Measurements from ENCODE around the gene DNAH12. TPM values are rescaled to one million over a fixed set of nuclear protein-coding genes. Genes with fewer than 3 reads are reported as not detected.
"Not testable (repeated sequence)": the region's sequence is repeated elsewhere in the genome, so short reads cannot be mapped to it uniquely, and the experiment has no call there.

DNAH12 gene
- polyA plus RNA-seq, 1 donor, result 0.51 TPM

DNA sequence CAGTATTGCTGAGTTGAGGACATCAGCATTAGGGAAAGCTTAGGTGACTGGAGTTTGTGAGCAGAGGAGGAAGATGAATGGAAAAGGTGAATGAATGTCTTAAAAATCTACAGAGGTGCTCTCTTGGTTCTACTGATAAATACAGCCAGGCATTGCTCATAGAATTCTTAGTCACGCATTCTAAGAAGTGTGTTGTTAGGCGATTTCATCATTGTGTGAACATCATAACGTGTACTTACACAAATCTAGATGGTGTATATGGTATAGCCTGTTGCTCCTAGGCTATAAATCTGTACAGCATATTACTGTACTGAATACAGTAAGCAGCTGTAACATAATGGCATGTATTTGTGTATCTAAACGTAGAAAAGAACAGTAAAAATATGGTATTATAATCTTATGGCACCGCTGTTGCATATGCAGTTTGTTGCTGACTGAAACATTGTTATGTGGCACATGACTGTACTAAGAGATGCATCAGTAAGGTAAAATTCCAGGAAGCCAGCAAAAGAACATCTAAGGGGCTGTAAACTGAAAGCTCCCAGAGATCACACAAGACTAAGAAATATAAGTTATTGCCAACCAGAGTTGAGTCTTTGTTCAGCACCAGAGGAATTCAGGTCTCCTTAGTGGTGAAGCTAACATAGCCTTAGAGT, 208.7 kb downstream of the DNAH12 start:
- peaks cover 8% of the 10 kb centered on the region for H3K9me3 ChIP-seq (ENCODE audit: control insufficient read depth, low read depth, low read length)
- DNase-seq, result peak in 1 of 2 donors; percentile 2
- H3K27me3 ChIP-seq (ENCODE audit: control insufficient read depth, insufficient read depth, low read length), result no peaks in the 10 kb centered on the region
- no peak overlapping the region for H3K27ac ChIP-seq (ENCODE audit: low read length)
- no peak overlapping the region for H3K4me3 ChIP-seq (ENCODE audit: low read length)
- H3K36me3 ChIP-seq (ENCODE audit: control insufficient read depth, insufficient read depth, low read length), result no peaks in the 10 kb centered on the region
- peaks cover 17% of the 10 kb centered on the region for H3K4me1 ChIP-seq (ENCODE audit: control insufficient read depth, insufficient read depth, low read length)
- WGBS (ENCODE audit: insufficient coverage, low lambda C conversion rate), result 69% methylated on average over 2 of the region's 5 CpGs

DNA sequence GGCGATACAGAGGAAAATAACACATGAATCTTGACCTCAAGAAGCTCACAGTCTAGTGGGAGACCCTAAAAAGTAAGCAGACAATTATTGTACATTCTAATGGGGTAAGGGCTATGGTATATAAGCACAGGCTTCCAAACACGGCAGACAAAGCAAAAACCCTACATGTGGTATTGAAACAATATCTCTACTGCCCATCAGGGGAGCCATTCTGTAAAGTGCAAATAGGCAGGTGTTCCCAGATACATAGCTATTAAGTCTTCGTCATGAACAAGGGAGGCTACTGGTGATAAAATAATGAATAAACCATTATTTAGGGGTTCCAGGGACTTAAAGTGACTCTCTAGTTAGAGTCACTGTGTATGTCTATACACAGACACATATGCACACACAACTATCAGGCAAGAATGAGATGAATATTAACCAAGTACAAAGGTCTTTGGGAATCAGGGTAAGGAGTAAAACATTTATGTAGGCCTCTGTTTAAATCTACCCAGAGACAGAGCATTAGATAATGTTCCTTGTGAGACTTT, 213.0 kb downstream of the DNAH12 start:
- Histone ChIP-seq H3K27me3 (ENCODE audit: control insufficient read depth, insufficient read depth, low read length) (no peaks in the 10 kb centered on the region), H3K27ac (ENCODE audit: low read length) (peak overlapping the region; percentile 72), H3K9me3 (ENCODE audit: control insufficient read depth, low read depth, low read length) (no peaks in the 10 kb centered on the region), H3K4me1 (ENCODE audit: control insufficient read depth, insufficient read depth, low read length) (peaks cover 17% of the 10 kb centered on the region), H3K36me3 (ENCODE audit: control insufficient read depth, insufficient read depth, low read length) (no peaks in the 10 kb centered on the region), H3K4me3 (ENCODE audit: low read length) (no peak overlapping the region)
- 80% methylated on average over 1 of the region's 3 CpGs for WGBS (ENCODE audit: insufficient coverage, low lambda C conversion rate)
- DNase-seq, result peak; percentile 25 to 78

DNA sequence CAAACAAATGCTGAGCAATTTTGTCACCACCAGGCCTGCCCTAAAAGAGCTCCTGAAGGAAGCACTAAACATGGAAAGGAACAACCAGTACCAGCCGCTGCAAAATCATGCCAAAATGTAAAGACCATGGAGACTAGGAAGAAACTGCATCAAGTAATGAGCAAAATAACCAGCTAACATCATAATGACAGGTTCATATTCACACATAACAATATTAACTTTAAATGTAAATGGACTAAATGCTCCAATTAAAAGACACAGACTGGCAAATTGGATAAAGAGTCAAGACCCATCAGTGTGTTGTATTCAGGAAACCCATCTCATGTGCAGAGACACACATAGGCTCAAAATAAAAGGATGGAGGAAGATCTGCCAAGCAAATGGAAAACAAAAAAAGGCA, 217.6 kb downstream of the DNAH12 start:
- DNase-seq; H3K9me3 ChIP-seq (ENCODE audit: control insufficient read depth, low read depth, low read length); H3K4me3 ChIP-seq (ENCODE audit: low read length); H3K36me3 ChIP-seq (ENCODE audit: control insufficient read depth, insufficient read depth, low read length); H3K27ac ChIP-seq (ENCODE audit: low read length); H3K4me1 ChIP-seq (ENCODE audit: control insufficient read depth, insufficient read depth, low read length); H3K27me3 ChIP-seq (ENCODE audit: control insufficient read depth, insufficient read depth, low read length): not testable (repeated sequence)
- no CpG with 5 or more reads among the region's 1 CpG for WGBS (ENCODE audit: insufficient coverage, low lambda C conversion rate)

DNA sequence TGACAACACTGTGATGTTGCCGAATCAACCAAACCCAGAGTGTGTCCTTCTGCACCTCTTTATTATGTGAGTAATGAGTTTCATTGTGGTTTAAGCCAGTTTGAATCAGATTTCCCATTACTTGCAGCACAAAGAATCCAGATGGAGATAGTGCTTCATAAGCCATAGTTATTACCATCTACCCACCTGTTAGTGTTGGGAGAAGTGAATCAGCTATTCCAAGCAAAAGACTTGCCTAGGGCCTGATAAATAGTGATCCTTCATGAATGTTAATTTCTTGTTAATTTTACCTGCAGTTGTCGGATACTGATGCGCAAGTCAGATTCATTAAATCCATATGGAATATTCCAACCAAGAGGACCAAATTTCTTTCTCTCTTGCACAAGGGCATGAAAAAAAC, 229.9 kb downstream of the DNAH12 start:
- 90% methylated on average over 2 of the region's 3 CpGs for WGBS (ENCODE audit: insufficient coverage, low lambda C conversion rate)
- Histone ChIP-seq H3K4me1 (ENCODE audit: control insufficient read depth, insufficient read depth, low read length) (no peaks in the 10 kb centered on the region), H3K27me3 (ENCODE audit: control insufficient read depth, insufficient read depth, low read length) (no peaks in the 10 kb centered on the region), H3K27ac (ENCODE audit: low read length) (no peak overlapping the region), H3K4me3 (ENCODE audit: low read length) (no peak overlapping the region), H3K9me3 (ENCODE audit: control insufficient read depth, low read depth, low read length) (no peaks in the 10 kb centered on the region), H3K36me3 (ENCODE audit: control insufficient read depth, insufficient read depth, low read length) (no peaks in the 10 kb centered on the region)
- DNase-seq, result no peak

DNA sequence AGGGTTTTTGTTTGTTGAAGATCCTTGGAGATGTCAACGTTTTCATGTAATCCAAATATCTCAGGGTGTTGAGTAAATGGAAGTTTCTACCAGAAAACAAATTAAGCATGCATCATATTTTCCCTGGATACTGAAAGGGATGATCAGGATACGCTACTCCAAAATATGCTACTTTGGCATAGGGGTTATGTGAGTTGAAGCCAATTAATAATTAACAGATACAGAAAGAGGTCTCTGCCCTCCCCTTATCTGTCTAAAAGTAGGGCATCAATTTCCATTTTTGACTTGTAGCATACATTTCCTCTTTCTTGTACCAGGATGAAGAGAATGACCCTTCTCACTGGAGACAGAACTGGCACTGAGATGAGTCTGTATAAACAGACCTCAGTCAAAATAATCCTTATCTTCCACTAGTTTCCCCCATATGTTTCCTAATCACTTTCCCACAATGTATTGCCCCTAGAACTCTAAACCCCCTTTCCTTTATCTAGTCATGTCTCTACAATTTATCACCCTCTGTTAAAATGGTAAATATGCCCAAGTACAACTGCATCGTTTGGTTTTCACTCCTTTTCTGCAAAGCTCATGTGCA, 234.3 kb downstream of the DNAH12 start:
- WGBS (ENCODE audit: insufficient coverage, low lambda C conversion rate), result no CpG with 5 or more reads among the region's 3 CpGs
- DNase-seq, result no peak
- Histone ChIP-seq H3K4me1 (ENCODE audit: control insufficient read depth, insufficient read depth, low read length) (no peaks in the 10 kb centered on the region), H3K27me3 (ENCODE audit: control insufficient read depth, insufficient read depth, low read length) (no peaks in the 10 kb centered on the region), H3K27ac (ENCODE audit: low read length) (no peak overlapping the region), H3K9me3 (ENCODE audit: control insufficient read depth, low read depth, low read length) (no peaks in the 10 kb centered on the region), H3K36me3 (ENCODE audit: control insufficient read depth, insufficient read depth, low read length) (no peaks in the 10 kb centered on the region), H3K4me3 (ENCODE audit: low read length) (no peak overlapping the region)

DNA sequence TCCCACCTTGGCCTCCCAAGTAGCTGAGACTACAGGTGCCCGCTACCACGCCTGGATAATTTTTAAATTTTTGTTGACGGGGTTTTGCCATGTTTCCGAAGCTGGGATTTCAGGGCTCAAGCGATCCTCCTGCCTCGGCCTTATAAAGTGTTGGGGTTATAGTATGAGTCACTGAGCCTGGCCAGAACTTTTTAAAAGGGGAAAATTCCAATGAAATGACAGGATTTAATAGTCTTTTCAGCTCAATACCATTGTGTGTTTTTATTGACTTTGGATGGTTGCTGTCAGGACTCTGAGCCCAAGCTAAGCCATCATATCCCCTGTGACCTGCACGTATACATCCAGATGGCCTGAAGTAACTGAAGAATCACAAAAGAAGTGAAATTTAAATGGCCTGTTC, 240.6 kb downstream of the DNAH12 start:
- no CpG with 5 or more reads among the region's 7 CpGs for WGBS (ENCODE audit: insufficient coverage, low lambda C conversion rate)
- not testable (repeated sequence) for DNase-seq; H3K4me1 ChIP-seq (ENCODE audit: control insufficient read depth, insufficient read depth, low read length); H3K9me3 ChIP-seq (ENCODE audit: control insufficient read depth, low read depth, low read length); H3K27me3 ChIP-seq (ENCODE audit: control insufficient read depth, insufficient read depth, low read length); H3K27ac ChIP-seq (ENCODE audit: low read length); H3K36me3 ChIP-seq (ENCODE audit: control insufficient read depth, insufficient read depth, low read length); H3K4me3 ChIP-seq (ENCODE audit: low read length)

DNA sequence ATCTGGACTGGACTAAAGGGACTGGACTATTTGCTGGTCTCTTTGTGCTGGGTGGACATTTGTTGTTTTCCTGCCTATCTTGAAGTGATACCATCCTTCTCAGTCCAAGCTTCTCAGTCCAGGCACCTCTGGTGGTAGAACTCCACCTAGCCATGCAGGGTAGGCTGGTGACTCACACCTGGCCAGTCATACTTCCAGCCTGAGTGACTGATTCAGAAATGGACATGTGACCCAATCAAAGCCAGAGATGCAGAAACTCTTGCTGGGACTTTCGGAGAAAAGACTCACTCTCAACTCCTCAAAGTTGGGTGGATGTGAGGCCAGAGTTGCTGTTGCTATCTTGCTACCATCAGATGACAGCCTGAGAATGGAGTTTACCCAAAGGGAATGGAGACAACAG, 246.1 kb downstream of the DNAH12 start:
- H3K9me3 ChIP-seq (ENCODE audit: control insufficient read depth, low read depth, low read length), result no peaks in the 10 kb centered on the region
- WGBS (ENCODE audit: insufficient coverage, low lambda C conversion rate), result no CpG with 5 or more reads among the region's 1 CpG
- no peak for DNase-seq
- no peaks in the 10 kb centered on the region for H3K36me3 ChIP-seq (ENCODE audit: control insufficient read depth, insufficient read depth, low read length)
- no peaks in the 10 kb centered on the region for H3K27me3 ChIP-seq (ENCODE audit: control insufficient read depth, insufficient read depth, low read length)
- H3K4me3 ChIP-seq (ENCODE audit: low read length), result no peak overlapping the region
- no peak overlapping the region for H3K27ac ChIP-seq (ENCODE audit: low read length)
- no peaks in the 10 kb centered on the region for H3K4me1 ChIP-seq (ENCODE audit: control insufficient read depth, insufficient read depth, low read length)

DNA sequence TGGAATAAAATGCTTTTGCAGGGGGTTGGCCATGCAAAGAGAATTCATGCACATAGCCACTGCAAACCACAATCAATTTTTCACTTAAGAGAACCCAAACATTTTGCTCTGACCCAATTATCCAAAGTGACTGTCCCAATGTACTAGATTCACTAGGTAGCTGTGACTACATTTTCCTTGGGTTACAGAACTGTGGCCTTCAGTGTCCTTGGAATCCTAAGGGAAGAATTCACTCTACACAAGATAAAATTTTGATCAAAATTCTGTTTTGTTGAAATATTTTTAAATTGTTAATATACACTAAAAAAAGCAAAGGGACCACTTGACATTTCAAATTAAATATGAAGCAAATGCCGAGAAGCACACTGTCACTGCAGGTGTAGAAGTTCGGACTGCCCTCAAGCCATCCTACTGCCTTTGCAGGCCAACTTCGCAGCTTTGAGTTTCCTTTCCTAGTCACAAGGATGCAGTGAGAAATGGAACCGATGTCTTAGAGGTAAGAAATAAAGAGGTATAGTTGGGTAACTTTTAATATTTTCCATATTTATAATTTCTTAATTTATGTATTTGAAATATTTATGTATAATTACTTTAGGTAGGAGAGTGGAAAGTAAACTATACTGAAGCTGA, 251.1 kb downstream of the DNAH12 start:
- Histone ChIP-seq H3K36me3 (ENCODE audit: control insufficient read depth, insufficient read depth, low read length) (no peaks in the 10 kb centered on the region), H3K27me3 (ENCODE audit: control insufficient read depth, insufficient read depth, low read length) (no peaks in the 10 kb centered on the region), H3K4me1 (ENCODE audit: control insufficient read depth, insufficient read depth, low read length) (no peaks in the 10 kb centered on the region), H3K4me3 (ENCODE audit: low read length) (no peak overlapping the region), H3K9me3 (ENCODE audit: control insufficient read depth, low read depth, low read length) (no peaks in the 10 kb centered on the region), H3K27ac (ENCODE audit: low read length) (no peak overlapping the region)
- WGBS (ENCODE audit: insufficient coverage, low lambda C conversion rate), result no CpG with 5 or more reads among the region's 4 CpGs
- no peak for DNase-seq

DNA sequence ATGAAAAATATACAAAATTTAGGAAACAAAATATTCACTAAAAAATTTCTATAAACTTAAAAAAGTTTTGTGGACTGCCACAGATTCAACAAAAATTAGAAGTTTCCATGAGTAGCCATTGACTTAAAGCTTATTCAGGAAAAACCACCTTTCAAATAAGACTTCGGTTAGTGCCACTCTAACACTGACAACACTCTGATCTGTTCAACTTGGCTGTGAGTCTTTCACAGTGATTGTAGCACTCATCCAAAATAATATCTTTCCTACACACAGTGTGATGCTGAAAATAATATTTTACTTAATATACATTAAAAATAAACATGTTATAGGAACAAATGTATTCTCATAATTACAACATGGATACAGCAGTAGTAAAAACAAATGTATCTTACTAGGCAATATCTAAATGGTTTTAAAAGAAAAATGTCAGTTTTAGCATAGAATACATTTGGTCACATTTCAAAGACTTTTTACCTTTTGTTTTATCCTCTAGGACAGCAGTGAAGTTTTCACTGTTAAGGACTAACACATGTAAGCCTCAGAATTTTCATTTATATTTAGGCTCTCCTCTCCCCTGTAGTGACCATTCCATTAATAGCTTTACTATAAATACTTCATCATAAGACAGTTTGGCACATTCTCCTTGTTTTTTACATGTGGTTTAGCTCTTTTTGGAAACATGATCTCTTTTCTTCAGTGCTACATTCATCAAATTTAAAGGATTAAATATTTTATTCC, 251.8 kb downstream of the DNAH12 start, which contains the start of gene ASB14:
ASB14 (minus strand) TSS at position 527 of the 738 bp plus-strand sequence. CDS start 652 bp downstream, outside the sequence.
- no peaks in the 10 kb centered on the region for H3K27me3 ChIP-seq (ENCODE audit: control insufficient read depth, insufficient read depth, low read length)
- WGBS (ENCODE audit: insufficient coverage, low lambda C conversion rate), result no CpG with 5 or more reads among the region's 1 CpG
- no peak for DNase-seq
- no peak within 1 kb of the TSS for H3K27ac ChIP-seq (ENCODE audit: low read length)
- H3K9me3 ChIP-seq (ENCODE audit: control insufficient read depth, low read depth, low read length), result no peaks in the 10 kb centered on the region
- no peak within 1 kb of the TSS for H3K4me3 ChIP-seq (ENCODE audit: low read length)
- no peaks in the 10 kb centered on the region for H3K36me3 ChIP-seq (ENCODE audit: control insufficient read depth, insufficient read depth, low read length)
- no peaks in the 10 kb centered on the region for H3K4me1 ChIP-seq (ENCODE audit: control insufficient read depth, insufficient read depth, low read length)

DNA sequence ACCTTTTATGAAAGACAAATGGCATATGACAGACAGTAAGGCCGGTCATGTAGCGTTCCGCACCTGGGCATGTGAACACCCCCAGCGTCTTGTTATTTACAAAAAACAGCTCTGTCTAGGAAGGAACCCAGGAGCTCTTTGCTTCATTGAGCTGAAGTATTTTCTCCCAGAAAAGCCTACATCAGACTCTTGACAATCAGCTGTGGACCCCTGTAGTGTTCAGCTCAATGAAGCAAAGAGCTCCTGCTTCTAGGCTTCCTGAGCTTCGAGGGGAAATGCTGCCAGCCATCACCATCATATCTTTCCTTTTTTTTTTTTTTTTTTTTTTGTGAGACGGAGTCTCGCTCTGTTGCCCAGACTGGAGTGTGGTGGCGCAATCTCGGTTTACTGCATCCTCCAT, 255.7 kb downstream of the DNAH12 start:
- no CpG with 5 or more reads among the region's 9 CpGs for WGBS (ENCODE audit: insufficient coverage, low lambda C conversion rate)
- no peak overlapping the region for H3K4me3 ChIP-seq (ENCODE audit: low read length)

More for the DNA sequence above, 255.7 kb downstream of the DNAH12 start:
- no peak overlapping the region for H3K27ac ChIP-seq (ENCODE audit: low read length)
- no peaks in the 10 kb centered on the region for H3K9me3 ChIP-seq (ENCODE audit: control insufficient read depth, low read depth, low read length)
- no peaks in the 10 kb centered on the region for H3K4me1 ChIP-seq (ENCODE audit: control insufficient read depth, insufficient read depth, low read length)
- DNase-seq, result no peak
- no peaks in the 10 kb centered on the region for H3K27me3 ChIP-seq (ENCODE audit: control insufficient read depth, insufficient read depth, low read length)
- no peaks in the 10 kb centered on the region for H3K36me3 ChIP-seq (ENCODE audit: control insufficient read depth, insufficient read depth, low read length)
